Metanephros (tissue), 1 donor: Measurements from ENCODE around the gene C1orf53. TPM values are rescaled to one million over a fixed set of nuclear protein-coding genes. Genes with fewer than 3 reads are reported as not detected.

Experiments used
- total RNA-seq: library from RNA; depleted of rRNA; stranded (reverse); fragments of >200 nt; gene quantifications from one replicate; pipeline ENCODE4 v1.2.3, GENCODE V29; 2014

C1orf53 gene
- total RNA-seq: 1.4 TPM

DNA sequence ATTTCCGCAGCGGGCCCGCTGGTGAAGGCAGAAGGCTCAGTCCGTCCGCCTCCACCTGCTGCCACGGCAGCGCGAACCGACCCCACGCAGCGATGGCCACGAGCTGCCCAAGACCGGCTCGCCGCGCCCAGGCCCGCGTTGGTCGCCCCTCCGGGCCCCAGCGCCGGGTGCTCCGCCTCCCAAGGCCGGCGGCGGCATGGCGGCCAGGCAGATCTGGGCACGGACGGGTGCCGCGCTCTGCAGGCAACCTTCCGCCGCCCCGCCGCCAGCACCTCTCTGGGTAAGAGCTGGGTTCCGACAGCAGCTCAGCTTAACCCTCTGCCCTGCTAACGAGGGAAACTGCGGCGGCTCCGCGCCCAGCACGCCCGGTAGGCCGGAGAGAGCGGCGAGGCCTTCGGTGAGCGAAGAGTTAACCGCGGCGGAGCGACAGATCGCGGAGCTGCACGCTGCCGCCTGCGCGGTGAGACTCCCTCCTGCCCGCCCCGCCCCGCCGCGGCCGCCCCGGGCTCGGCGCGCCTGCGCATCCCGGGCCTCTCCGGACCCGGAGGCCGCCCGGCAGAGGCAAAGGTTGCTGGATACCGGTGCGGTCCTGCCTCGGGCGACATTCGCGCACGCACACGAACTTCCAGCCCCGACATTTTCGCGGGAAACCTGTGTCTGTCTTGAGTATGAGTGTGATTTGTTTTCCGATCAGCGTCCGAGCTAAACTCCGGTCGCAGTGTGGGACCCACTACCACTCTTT is at the start of gene C1orf53:
Gene C1orf53 (plus strand): TSS at position 177 of the 742 bp plus-strand sequence. CDS start 20 bp downstream, at position 197.

Other genes starting within 250 kb of the C1orf53 start
- gene DENND1B, start 127.2 kb upstream of the C1orf53 start, total RNA-seq: 22.3 TPM
- gene LHX9, start 14.7 kb downstream of the C1orf53 start, total RNA-seq: under 0.01 TPM